GM18909 (cell line): ENCODE measurements around the gene SEZ6.

Source experiments
- ATAC-seq: cut with Tn5 transposase; IDR thresholded peaks from one replicate; pipeline ENCODE4 v1.9.1; 2021; ENCODE audit warnings: mild to moderate bottlenecking; ENCODE audit not compliant: unreplicated experiment, poor library complexity

Gene SEZ6

GRCh38 chr17:29005936-29006511, at the start of gene SEZ6:
TSS of gene SEZ6 (minus strand) at chr17:29006033. CDS start at chr17:29005869, 164 bp downstream.
- ATAC-seq: no peak

- ATAC-seq: no peak
These were observed 49.0 kb upstream of the SEZ6 start for GRCh38 chr17:29054835-29055234.

GRCh38 chr17:29051731-29052130, 45.9 kb upstream of the SEZ6 start:
- ATAC-seq: no peak

- no peak for ATAC-seq
These were observed 45.4 kb upstream of the SEZ6 start for GRCh38 chr17:29051194-29051593.

- no peak for ATAC-seq
These were observed 44.3 kb upstream of the SEZ6 start for GRCh38 chr17:29050176-29050575.

- ATAC-seq: no peak
These were observed 43.8 kb upstream of the SEZ6 start for GRCh38 chr17:29049541-29050145.

- ATAC-seq: no peak
These were observed 42.9 kb upstream of the SEZ6 start for GRCh38 chr17:29048440-29049368.

GRCh38 chr17:29046473-29046839, 40.6 kb upstream of the SEZ6 start:
- ATAC-seq: no peak

- no peak for ATAC-seq
These were observed 40.1 kb upstream of the SEZ6 start for GRCh38 chr17:29045734-29046472.

GRCh38 chr17:29045026-29045425, 39.2 kb upstream of the SEZ6 start:
- no peak for ATAC-seq

- ATAC-seq: no peak
These were observed 37.8 kb upstream of the SEZ6 start for GRCh38 chr17:29043539-29044145.

GRCh38 chr17:29042679-29043538, 37.1 kb upstream of the SEZ6 start, which contains the start of gene PIPOX:
TSS of gene PIPOX (plus strand) at chr17:29043141. CDS start at chr17:29043226, 85 bp downstream.
- no peak for ATAC-seq

- no peak for ATAC-seq
These were observed 36.3 kb upstream of the SEZ6 start for GRCh38 chr17:29042026-29042678.

GRCh38 chr17:29041571-29041970, 35.7 kb upstream of the SEZ6 start:
- ATAC-seq: no peak

GRCh38 chr17:29041091-29041490, 35.3 kb upstream of the SEZ6 start:
- no peak for ATAC-seq

GRCh38 chr17:29039764-29040598, 34.1 kb upstream of the SEZ6 start:
- no peak for ATAC-seq

- ATAC-seq: no peak
These were observed 32.4 kb upstream of the SEZ6 start for GRCh38 chr17:29038085-29038795.
